ENCODE measurements around the gene GSG1L.

GRCh38 chr16:28001642-28002041 lies 61.9 kb downstream of the GSG1L start:
- TF ChIP-seq CTCF (IDR thresholded peaks at IDR 0.05; ENCODE audit: poor library complexity) (no peak), EZH2 (IDR thresholded peaks at IDR 0.05; ENCODE audit: borderline replicate concordance) (no peak), EZH2phosphoT487 (IDR thresholded peaks at IDR 0.05; ENCODE audit: low read depth, severe bottlenecking, unreplicated experiment) (no peak)
